ENCODE results near the gene CACNA2D3. TPM values are rescaled to one million over a fixed set of nuclear protein-coding genes. Genes with fewer than 3 reads are reported as not detected.

Gene CACNA2D3
- total RNA-seq, 2 experiments from 2014 or later, result not detected

DNA sequence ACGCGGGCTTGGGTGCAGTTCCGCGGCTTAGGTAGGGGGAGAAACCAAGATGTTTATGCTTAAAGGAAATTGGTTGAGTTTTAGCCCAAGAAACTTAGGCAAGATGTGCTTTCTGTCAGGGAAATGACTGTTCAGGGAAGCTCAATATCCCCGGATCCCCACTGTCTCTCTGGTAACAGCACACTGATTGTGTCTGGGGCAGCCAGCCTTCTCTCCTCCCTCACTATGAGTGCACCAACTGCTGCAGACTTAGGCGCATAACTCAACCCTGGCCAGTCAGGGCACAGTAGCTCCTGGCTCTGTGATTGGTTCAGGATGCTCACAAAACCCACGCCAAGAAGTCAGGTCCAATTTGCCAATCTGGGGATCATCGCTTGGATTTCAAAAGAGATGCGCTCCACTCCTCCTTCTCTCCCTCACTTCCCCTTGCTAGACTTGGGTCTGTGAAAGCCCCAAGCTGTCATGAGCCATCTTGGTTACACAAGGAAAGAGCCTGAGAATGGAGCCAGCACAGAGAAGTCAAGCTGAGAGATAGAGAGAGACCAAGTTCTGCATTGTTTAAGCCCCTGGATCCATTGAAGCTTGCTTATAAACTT lies 42.5 kb upstream of the CACNA2D3 start:
- no TSS peak for BruUV-seq (replicated peaks)
- H3K79me2 ChIP-seq (ENCODE audit: insufficient read depth, low read depth, low read length), result no peaks in the 10 kb centered on the region
- no peak overlapping the region for H3K27ac ChIP-seq (ENCODE audit: low read depth, low read length, poor library complexity, severe bottlenecking)
- H3K4me2 ChIP-seq (ENCODE audit: low read length), result no peak overlapping the region
- no peaks in the 10 kb centered on the region for H3K9me2 ChIP-seq (ENCODE audit: insufficient read depth, low read length)
- H3K4me1 ChIP-seq (ENCODE audit: insufficient read depth, low read length, poor library complexity, severe bottlenecking), result no peaks in the 10 kb centered on the region
- no peak overlapping the region for H3K4me3 ChIP-seq (ENCODE audit: low read depth, low read length, poor library complexity, severe bottlenecking)
- ChIA-PET CTCF (ENCODE audit: unreplicated experiment) (no interaction called here), POLR2A (no interaction called here)
- no peak overlapping the region for H2AFZ ChIP-seq (ENCODE audit: low read length)
- H3K9me3 ChIP-seq (ENCODE audit: low read length), result no peaks in the 10 kb centered on the region
- H3K36me3 ChIP-seq (ENCODE audit: insufficient read depth, low read length), result no peaks in the 10 kb centered on the region
- intact Hi-C loops (cut with micrococcal nuclease; ENCODE audit: unreplicated experiment), result no loop called here
- no peaks in the 10 kb centered on the region for H4K20me1 ChIP-seq (ENCODE audit: insufficient read depth, low read length)
- DNase-seq (ENCODE audit: low spot score), result no peak
- no peak for TF ChIP-seq EZH2phosphoT487 (IDR thresholded peaks at IDR 0.05; ENCODE audit: borderline replicate concordance, low read depth, low read length)
- TF ChIP-seq, protein P1, sequence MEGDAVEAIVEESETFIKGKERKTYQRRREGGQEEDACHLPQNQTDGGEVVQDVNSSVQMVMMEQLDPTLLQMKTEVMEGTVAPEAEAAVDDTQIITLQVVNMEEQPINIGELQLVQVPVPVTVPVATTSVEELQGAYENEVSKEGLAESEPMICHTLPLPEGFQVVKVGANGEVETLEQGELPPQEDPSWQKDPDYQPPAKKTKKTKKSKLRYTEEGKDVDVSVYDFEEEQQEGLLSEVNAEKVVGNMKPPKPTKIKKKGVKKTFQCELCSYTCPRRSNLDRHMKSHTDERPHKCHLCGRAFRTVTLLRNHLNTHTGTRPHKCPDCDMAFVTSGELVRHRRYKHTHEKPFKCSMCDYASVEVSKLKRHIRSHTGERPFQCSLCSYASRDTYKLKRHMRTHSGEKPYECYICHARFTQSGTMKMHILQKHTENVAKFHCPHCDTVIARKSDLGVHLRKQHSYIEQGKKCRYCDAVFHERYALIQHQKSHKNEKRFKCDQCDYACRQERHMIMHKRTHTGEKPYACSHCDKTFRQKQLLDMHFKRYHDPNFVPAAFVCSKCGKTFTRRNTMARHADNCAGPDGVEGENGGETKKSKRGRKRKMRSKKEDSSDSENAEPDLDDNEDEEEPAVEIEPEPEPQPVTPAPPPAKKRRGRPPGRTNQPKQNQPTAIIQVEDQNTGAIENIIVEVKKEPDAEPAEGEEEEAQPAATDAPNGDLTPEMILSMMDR (conservative IDR thresholded peaks at IDR 0.05; ENCODE audit: low read length), result no peak

DNA sequence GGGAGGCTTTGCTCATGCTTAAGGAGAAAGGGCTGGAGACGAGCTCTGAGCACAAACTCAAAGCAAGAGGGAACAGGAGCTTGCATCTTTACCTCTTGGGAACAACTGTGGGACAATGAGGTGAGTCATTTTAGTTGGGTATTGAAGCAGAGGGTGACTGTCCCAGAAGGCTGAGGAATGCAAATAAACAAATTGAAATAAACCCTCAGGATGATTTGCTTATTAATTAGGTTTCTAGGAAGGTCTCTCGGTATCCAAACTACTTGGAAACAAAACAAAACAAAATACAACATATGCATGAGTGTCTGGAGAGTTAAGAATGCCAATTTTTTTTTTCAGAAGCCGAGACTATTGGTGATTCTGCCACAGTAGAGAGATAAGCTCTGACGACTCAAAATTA lies 38.4 kb upstream of the CACNA2D3 start:
- no TSS peak for BruUV-seq (replicated peaks)
- Histone ChIP-seq H3K27ac (ENCODE audit: low read depth, low read length, poor library complexity, severe bottlenecking) (no peak overlapping the region), H2AFZ (ENCODE audit: low read length) (no peak overlapping the region), H3K9me2 (ENCODE audit: insufficient read depth, low read length) (no peaks in the 10 kb centered on the region), H3K4me2 (ENCODE audit: low read length) (no peak overlapping the region), H3K79me2 (ENCODE audit: insufficient read depth, low read depth, low read length) (no peaks in the 10 kb centered on the region), H4K20me1 (ENCODE audit: insufficient read depth, low read length) (no peaks in the 10 kb centered on the region), H3K4me3 (ENCODE audit: low read depth, low read length, poor library complexity, severe bottlenecking) (no peak overlapping the region), H3K9me3 (ENCODE audit: low read length) (no peaks in the 10 kb centered on the region), H3K4me1 (ENCODE audit: insufficient read depth, low read length, poor library complexity, severe bottlenecking) (no peaks in the 10 kb centered on the region), H3K36me3 (ENCODE audit: insufficient read depth, low read length) (no peaks in the 10 kb centered on the region)
- ChIA-PET POLR2A (no interaction called here), CTCF (ENCODE audit: unreplicated experiment) (no interaction called here)
- intact Hi-C loops (cut with micrococcal nuclease; ENCODE audit: unreplicated experiment), result no loop called here
- TF ChIP-seq EZH2phosphoT487 (IDR thresholded peaks at IDR 0.05; ENCODE audit: borderline replicate concordance, low read depth, low read length), result no peak
- TF ChIP-seq, protein P1 (conservative IDR thresholded peaks at IDR 0.05; ENCODE audit: low read length), result no peak
- DNase-seq (ENCODE audit: low spot score), result no peak

GRCh38 chr3:54085936-54086335 lies 36.4 kb upstream of the CACNA2D3 start:
- Histone ChIP-seq H4K20me1 (ENCODE audit: insufficient read depth, low read length) (no peaks in the 10 kb centered on the region), H3K4me1 (ENCODE audit: insufficient read depth, low read length, poor library complexity, severe bottlenecking) (no peaks in the 10 kb centered on the region), H3K4me2 (ENCODE audit: low read length) (no peak overlapping the region), H3K36me3 (ENCODE audit: insufficient read depth, low read length) (no peaks in the 10 kb centered on the region), H3K27ac (ENCODE audit: low read depth, low read length, poor library complexity, severe bottlenecking) (no peak overlapping the region), H3K4me3 (ENCODE audit: low read depth, low read length, poor library complexity, severe bottlenecking) (no peak overlapping the region), H3K79me2 (ENCODE audit: insufficient read depth, low read depth, low read length) (no peaks in the 10 kb centered on the region), H3K9me3 (ENCODE audit: low read length) (no peaks in the 10 kb centered on the region), H3K9me2 (ENCODE audit: insufficient read depth, low read length) (no peaks in the 10 kb centered on the region), H2AFZ (ENCODE audit: low read length) (no peak overlapping the region)
- DNase-seq (ENCODE audit: low spot score), result no peak
- intact Hi-C loops (cut with micrococcal nuclease; ENCODE audit: unreplicated experiment), result no loop called here
- CTCF ChIA-PET (ENCODE audit: unreplicated experiment), result no interaction called here
- POLR2A ChIA-PET, result no interaction called here
- no TSS peak for BruUV-seq (replicated peaks)
- no peak for TF ChIP-seq EZH2phosphoT487 (IDR thresholded peaks at IDR 0.05; ENCODE audit: borderline replicate concordance, low read depth, low read length)
- TF ChIP-seq, protein P1 (conservative IDR thresholded peaks at IDR 0.05; ENCODE audit: low read length), result no peak
